ENCODE measurements around the gene SLC6A3. TPM values are rescaled to one million over a fixed set of nuclear protein-coding genes. Genes with fewer than 3 reads are reported as not detected.

The SLC6A3 gene
- total RNA-seq, 1 experiment from 2014 or later, result 0.74 TPM

- TF ChIP-seq, protein P1, sequence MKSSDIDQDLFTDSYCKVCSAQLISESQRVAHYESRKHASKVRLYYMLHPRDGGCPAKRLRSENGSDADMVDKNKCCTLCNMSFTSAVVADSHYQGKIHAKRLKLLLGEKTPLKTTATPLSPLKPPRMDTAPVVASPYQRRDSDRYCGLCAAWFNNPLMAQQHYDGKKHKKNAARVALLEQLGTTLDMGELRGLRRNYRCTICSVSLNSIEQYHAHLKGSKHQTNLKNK (CRISPR knock-in tag; IDR thresholded peaks at IDR 0.05), result no peak
Observed at GRCh38 chr5:1453613-1454012, 8.4 kb upstream of the SLC6A3 start (continued).

DNA sequence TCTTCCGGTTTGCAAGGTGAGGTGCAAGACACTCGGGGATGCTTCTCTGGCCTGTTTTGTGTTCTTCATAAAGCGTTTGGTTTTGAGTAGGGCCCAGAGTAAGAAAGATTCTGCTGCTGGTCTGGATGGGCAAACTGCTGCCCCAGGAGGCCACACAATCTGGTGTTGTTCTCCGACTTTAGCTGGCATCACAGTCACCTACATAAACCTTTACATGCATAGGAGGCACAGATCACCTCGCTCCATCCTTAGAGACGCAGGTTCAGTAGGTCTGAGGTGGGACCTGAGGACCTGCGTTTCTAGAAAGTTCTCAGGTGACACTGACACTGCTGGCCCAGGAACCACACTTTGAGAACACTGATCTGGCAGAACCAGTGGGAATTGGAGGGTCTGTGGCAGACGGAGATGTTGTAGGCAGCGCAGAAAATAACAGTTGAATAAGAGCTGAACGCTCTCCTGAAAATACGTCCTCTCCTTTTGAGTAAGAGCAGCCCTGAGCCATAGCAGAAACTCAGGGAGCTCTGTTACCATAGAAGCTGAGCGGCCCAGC lies 3.9 kb upstream of the SLC6A3 start:
- ChIA-PET POLR2A (no interaction called here), CTCF (no interaction called here)
- H3K36me3 Mint-ChIP-seq, result peaks cover 16% of the 10 kb centered on the region
- no peak for DNase-seq (ENCODE audit: low spot score)
- no peak overlapping the region for H3K27ac Mint-ChIP-seq
- H3K27me3 Mint-ChIP-seq (ENCODE audit: low read depth), result peaks cover 81% of the 10 kb centered on the region
- TF ChIP-seq, protein P2, sequence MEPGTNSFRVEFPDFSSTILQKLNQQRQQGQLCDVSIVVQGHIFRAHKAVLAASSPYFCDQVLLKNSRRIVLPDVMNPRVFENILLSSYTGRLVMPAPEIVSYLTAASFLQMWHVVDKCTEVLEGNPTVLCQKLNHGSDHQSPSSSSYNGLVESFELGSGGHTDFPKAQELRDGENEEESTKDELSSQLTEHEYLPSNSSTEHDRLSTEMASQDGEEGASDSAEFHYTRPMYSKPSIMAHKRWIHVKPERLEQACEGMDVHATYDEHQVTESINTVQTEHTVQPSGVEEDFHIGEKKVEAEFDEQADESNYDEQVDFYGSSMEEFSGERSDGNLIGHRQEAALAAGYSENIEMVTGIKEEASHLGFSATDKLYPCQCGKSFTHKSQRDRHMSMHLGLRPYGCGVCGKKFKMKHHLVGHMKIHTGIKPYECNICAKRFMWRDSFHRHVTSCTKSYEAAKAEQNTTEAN (CRISPR knock-in tag; IDR thresholded peaks at IDR 0.05), result no peak
- TF ChIP-seq NR3C1 (CRISPR knock-in tag; conservative IDR thresholded peaks at IDR 0.05; ENCODE audit: low read depth), result no peak
- no peak for TF ChIP-seq TEAD1 (CRISPR knock-in tag; IDR thresholded peaks at IDR 0.05)
- TF ChIP-seq MYBL2 (CRISPR knock-in tag; IDR thresholded peaks at IDR 0.05), result no peak
- TF ChIP-seq ZBTB21 (CRISPR knock-in tag; IDR thresholded peaks at IDR 0.05; ENCODE audit: borderline replicate concordance), result no peak
- no peak for TF ChIP-seq NR1H2 (CRISPR knock-in tag; IDR thresholded peaks at IDR 0.05)
- TF ChIP-seq RELA (CRISPR knock-in tag; IDR thresholded peaks at IDR 0.05; ENCODE audit: borderline replicate concordance), result no peak
- no peak for TF ChIP-seq ESRRA (CRISPR knock-in tag; IDR thresholded peaks at IDR 0.05; ENCODE audit: borderline replicate concordance)
- TF ChIP-seq HMGXB4 (CRISPR knock-in tag; IDR thresholded peaks at IDR 0.05), result no peak
- no peak for TF ChIP-seq ZNF512 (CRISPR knock-in tag; IDR thresholded peaks at IDR 0.05; ENCODE audit: borderline replicate concordance)
- no peak for TF ChIP-seq IRF2 (CRISPR knock-in tag; IDR thresholded peaks at IDR 0.05; ENCODE audit: borderline replicate concordance, low read depth)
- peaks cover 23% of the 10 kb centered on the region for H3K9me3 Mint-ChIP-seq
- H3K4me3 Mint-ChIP-seq, result no peak overlapping the region
- H3K4me1 Mint-ChIP-seq, result peaks cover 3% of the 10 kb centered on the region
- no peak for ATAC-seq

DNA sequence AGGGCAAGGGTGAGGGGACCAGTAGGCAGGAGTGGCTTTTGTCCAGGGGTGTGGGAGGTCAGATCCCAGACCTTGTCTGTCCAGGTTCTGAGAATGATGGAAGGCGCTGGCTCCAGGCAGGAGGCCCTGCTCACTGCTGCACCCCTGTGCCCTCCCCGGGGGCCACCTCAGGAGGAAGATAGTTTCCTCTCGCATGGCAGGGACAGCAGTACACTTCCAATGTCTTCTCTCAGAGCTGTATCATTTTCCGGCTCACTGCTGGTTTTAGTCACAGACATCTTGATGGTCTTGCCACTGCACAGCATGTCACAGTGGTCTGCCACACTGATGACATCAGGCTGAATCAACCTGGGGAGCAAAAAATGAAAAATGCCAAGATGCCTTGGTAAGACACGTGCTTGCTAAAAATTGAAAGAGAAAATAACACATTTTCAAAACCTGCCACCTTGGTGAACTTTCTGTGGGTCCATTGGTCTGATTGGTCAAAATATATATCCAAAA lies 3.3 kb upstream of the SLC6A3 start:
- peaks cover 17% of the 10 kb centered on the region for H3K9me3 Mint-ChIP-seq
- H3K27ac Mint-ChIP-seq, result no peak overlapping the region
- peaks cover 10% of the 10 kb centered on the region for H3K36me3 Mint-ChIP-seq
- peaks cover 4% of the 10 kb centered on the region for H3K4me1 Mint-ChIP-seq
- POLR2A ChIA-PET, result no interaction called here
- H3K4me3 Mint-ChIP-seq, result no peak overlapping the region
- ATAC-seq, result no peak
- CTCF ChIA-PET, result no interaction called here
- H3K27me3 Mint-ChIP-seq (ENCODE audit: low read depth), result peaks cover 81% of the 10 kb centered on the region
- DNase-seq (ENCODE audit: low spot score), result no peak
- no peak for TF ChIP-seq PREB (CRISPR knock-in tag; IDR thresholded peaks at IDR 0.05; ENCODE audit: borderline replicate concordance)
- TF ChIP-seq FOXJ3 (CRISPR knock-in tag; IDR thresholded peaks at IDR 0.05; ENCODE audit: borderline replicate concordance), result no peak
- TF ChIP-seq, protein P3, sequence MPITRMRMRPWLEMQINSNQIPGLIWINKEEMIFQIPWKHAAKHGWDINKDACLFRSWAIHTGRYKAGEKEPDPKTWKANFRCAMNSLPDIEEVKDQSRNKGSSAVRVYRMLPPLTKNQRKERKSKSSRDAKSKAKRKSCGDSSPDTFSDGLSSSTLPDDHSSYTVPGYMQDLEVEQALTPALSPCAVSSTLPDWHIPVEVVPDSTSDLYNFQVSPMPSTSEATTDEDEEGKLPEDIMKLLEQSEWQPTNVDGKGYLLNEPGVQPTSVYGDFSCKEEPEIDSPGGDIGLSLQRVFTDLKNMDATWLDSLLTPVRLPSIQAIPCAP (CRISPR knock-in tag; IDR thresholded peaks at IDR 0.05), result no peak
- TF ChIP-seq CREM (CRISPR knock-in tag; IDR thresholded peaks at IDR 0.05), result no peak
- TF ChIP-seq, protein P4, sequence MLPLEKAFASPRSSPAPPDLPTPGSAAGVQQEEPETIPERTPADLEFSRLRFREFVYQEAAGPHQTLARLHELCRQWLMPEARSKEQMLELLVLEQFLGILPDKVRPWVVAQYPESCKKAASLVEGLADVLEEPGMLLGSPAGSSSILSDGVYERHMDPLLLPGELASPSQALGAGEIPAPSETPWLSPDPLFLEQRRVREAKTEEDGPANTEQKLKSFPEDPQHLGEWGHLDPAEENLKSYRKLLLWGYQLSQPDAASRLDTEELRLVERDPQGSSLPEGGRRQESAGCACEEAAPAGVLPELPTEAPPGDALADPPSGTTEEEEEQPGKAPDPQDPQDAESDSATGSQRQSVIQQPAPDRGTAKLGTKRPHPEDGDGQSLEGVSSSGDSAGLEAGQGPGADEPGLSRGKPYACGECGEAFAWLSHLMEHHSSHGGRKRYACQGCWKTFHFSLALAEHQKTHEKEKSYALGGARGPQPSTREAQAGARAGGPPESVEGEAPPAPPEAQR (CRISPR knock-in tag; IDR thresholded peaks at IDR 0.05), result no peak
- TF ChIP-seq JAZF1 (CRISPR knock-in tag; IDR thresholded peaks at IDR 0.05), result no peak
- TF ChIP-seq, protein P5, sequence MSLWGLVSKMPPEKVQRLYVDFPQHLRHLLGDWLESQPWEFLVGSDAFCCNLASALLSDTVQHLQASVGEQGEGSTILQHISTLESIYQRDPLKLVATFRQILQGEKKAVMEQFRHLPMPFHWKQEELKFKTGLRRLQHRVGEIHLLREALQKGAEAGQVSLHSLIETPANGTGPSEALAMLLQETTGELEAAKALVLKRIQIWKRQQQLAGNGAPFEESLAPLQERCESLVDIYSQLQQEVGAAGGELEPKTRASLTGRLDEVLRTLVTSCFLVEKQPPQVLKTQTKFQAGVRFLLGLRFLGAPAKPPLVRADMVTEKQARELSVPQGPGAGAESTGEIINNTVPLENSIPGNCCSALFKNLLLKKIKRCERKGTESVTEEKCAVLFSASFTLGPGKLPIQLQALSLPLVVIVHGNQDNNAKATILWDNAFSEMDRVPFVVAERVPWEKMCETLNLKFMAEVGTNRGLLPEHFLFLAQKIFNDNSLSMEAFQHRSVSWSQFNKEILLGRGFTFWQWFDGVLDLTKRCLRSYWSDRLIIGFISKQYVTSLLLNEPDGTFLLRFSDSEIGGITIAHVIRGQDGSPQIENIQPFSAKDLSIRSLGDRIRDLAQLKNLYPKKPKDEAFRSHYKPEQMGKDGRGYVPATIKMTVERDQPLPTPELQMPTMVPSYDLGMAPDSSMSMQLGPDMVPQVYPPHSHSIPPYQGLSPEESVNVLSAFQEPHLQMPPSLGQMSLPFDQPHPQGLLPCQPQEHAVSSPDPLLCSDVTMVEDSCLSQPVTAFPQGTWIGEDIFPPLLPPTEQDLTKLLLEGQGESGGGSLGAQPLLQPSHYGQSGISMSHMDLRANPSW (CRISPR knock-in tag; conservative IDR thresholded peaks at IDR 0.05; ENCODE audit: low read depth), result no peak
